Femur (tissue), 1 donor: ENCODE results near the gene LRRK1.
A peak's percentile ranks its signal among the peaks of the same experiment; 100 is the strongest.
"Not testable (repeated sequence)": the region's sequence is repeated elsewhere in the genome, so short reads cannot be mapped to it uniquely, and the experiment has no call there.

Experiments
- DNase-seq: peaks from one replicate; pipeline ENCODE4 v3.0.0-alpha.2; 2017

The LRRK1 gene

DNA sequence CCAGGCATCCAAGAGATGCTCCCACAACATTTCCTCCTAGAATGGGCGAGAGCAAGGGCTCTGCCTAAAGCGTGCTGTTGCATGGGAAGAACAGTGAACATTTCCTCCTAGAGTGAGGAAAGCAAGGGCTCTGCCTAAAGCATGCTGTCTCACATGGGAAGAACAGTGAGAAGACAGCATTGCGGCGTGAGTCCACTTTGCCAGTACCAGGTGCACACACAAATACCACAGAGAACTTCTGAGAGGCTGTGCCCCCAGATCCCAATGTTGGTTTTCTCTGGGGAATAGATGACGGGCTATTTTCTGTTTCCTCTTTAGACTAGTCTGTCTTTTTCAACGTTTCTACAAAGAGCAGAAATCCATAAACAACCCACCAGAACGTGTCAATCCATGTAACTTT, 142.9 kb downstream of the LRRK1 start:
- DNase-seq = peak; percentile 12

- DNase-seq = peak; percentile 11
Measured at GRCh38 chr15:101062471-101063171, 143.5 kb downstream of the LRRK1 start.

DNA sequence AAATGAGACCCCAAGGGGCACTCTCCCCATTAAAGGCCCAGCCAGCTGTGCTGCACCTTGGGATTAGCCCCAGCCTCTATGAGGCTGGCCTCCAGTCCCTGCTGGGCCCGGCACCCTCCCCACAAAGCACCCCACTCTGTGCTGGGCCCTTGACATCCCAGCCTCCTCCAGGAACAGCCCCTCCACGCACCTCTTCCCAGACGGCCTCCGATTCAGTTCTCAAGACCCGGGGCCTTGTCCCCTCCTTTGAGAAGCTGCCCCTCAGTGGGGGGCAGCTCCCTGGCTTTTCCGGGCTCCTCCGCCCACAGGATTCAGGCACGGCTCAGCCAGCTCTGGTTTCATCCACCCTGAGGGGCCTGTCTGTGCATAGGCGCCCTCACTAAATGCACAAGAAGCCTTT, 144.1 kb downstream of the LRRK1 start:
- peak; percentile 17 for DNase-seq

GRCh38 chr15:101063891-101064794, 145.0 kb downstream of the LRRK1 start:
- DNase-seq = peak; percentile 76

GRCh38 chr15:101064795-101065569, 145.8 kb downstream of the LRRK1 start:
- DNase-seq = peak; percentile 18

- peak; percentile 13 for DNase-seq
Measured at GRCh38 chr15:101065570-101066221, 146.5 kb downstream of the LRRK1 start.

DNA sequence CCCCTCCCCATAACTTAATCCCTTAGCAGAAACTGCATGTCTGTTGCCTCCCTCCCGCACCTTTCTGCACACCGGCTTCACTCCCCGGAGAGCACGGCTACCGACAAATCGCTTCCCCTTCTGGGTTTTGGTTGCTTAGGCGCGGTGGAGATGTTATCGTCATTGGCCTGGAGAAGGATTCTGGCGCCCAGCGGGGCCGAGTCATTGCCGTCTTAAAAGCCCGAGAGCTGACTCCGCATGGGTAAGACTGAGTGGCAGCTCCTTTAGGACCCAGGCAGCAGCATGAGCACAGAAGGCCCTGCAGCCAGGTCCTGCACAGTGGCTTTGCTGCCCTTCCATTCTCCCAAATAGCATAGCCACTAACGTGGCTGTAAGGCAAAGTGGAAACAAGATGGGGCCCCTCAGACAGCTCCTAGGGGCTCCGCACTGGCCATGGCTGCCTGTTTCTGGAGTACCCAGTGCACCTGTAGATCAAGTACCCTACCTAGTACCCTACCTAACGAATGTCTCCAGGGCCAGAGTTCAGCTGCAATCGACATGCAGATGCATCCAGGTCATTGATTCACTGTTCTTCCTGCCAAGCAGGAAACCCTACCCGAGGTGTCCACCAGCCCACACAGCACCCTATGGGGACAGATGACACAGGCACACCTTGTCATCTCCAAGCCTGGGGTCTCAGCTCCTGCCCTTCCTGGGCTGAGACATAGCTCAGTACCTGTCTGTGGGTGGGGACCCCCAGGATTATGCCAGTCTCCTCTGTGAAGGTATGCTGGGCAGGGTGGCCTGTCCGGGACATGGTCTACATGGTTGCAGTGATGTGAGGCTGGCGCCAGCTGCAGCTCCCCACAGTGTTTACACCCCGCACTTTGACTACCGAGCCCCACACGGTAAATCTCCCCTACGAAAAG, 147.6 kb downstream of the LRRK1 start:
- DNase-seq = no peak

GRCh38 chr15:101067660-101068522, 148.7 kb downstream of the LRRK1 start:
- no peak for DNase-seq

- no peak for DNase-seq
Measured at GRCh38 chr15:101068523-101068960, 149.4 kb downstream of the LRRK1 start.

DNA sequence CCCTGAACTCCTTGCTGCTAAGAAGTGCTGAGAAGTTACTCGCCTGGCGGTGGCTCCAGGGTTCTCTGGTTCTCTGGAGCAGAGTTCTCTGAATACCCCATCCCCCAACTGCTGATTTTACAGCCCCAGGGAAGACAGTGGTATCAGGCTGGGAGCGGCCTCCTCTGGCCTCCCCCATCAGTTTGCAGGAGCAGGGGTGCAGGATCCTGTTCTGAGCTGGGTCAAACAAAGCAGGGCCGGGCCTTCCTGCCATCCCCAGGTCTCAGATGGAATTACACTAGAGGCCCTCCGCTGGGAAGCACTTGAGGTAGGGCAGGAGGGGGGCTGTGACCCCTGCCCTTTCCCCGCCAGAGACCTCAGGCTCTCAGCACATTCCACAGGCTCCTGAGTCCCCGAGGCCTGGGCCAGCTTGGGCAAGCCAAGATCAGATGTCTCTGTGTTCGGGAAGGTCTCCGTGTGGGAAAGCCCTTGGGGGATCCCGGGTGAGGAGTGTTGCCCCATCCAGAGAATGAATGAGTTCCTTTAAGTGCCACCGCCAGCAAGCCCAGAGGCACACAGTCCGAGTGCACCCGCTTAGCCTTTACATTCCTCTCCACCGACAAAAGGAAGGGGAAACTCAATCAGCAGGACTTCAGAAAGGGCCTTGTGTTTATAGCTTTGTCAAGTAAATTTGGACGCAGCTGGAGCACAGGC, 149.9 kb downstream of the LRRK1 start:
- no peak for DNase-seq

- DNase-seq = no peak
Measured at GRCh38 chr15:101069654-101069973, 150.5 kb downstream of the LRRK1 start.

DNA sequence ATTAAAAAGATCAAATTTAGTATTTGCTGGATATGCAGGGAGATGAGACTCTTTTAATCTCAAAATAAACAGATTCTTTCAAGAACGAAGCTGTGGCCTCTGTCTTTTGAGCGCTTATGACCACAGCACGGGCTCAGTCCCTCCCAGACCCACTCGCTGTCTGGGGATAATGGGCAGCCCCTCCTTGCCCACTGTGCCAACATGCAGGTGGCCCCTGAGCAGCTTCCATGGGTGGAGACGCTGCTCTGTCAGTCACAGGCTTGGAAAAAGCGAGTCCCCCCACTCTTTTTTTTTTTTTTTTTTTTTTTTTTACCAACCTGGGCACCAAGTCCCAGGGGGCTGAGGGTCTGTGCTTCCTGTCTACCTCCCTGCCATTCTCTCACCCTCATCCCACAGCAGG, 150.9 kb downstream of the LRRK1 start:
- no peak for DNase-seq

DNA sequence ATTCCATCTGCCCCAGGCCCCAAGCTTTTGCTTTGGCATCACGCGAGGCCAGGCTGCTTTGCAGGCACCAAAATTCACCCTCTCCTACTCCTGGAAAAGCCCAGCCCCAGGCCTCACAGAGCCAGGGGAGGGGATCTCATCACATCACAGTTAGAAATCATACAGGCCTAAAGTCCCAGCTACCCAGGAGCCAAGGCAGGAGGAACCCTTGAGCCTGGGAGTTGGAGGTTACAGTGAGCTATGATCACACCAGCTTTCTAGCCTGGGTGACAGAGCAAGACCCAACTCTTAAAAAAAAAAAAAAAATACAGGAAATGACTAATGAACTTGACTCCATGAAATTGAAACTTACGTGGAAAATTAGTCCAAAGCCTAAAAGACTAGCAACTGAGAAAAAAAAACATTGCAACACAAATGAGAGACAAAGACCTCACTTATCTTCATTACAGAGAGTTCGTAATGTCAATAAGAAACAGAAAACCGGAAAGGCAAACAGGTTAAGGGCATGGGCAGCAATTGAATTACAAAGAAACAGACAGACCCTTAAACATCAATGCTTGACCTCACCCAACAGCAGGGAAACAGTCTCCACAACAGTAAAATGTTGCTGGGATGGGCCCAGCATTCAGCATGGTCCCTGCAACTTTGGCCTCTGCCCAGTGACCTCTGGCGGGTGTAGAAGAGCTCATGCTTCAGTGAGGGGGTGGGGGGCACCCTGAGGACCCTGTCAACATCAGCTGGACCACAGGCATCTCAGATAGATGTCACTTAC, 151.5 kb downstream of the LRRK1 start:
- DNase-seq = no peak

GRCh38 chr15:101071651-101072050, 152.5 kb downstream of the LRRK1 start:
- no peak for DNase-seq

DNA sequence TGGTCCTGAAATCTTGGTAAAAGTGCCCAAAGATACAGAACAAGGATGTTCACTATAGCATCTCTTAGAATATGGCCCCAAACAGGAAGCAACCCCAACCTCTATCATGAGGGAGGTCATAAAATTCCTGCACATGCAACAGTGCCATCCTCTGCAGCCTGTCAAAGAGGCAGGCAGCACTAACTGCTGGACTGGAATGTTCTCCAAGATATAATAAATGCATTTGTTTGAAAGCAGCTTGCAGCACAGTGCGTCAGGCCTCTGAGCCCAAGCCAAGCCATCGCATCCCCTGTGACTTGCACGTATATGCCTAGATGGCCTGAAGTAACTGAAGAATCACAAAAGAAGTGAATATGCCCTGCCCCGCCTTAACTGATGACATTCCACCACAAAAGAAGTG, 153.1 kb downstream of the LRRK1 start:
- DNase-seq = not testable (repeated sequence)

- DNase-seq = not testable (repeated sequence)
Measured at GRCh38 chr15:101077806-101078668, 158.9 kb downstream of the LRRK1 start.

DNA sequence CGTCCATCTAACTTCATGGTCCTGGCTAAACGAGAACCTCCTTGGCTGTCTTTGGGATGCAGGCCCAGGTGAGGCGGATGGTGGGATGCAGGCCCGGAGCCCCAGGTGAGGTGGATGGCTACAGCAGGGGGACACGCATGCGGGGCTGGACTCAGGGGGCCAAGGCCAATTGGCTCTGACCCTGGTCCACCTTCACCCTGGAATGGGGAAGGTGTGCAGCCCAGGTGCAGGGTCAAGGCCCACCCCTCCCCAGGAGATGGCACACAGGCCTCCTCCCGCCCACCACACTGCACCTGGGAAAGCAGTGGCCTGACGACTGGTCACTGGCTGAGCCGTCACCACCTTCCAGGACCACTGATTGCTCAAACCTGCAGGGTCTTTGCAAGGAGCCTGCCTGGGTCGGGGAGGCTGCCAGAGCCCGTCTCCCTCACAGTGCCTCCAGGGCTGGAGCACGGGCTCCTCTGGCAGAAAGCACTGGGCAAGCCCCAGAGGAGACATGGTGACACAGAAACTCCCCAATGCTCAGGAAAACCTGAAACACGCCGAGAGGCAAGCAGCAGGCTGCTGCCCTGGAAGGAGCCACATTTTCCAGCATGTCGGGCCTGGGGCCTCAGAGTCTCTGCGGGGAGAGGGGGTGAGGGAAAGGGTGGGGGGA, 159.6 kb downstream of the LRRK1 start:
- no peak for DNase-seq

- DNase-seq = no peak
Measured at GRCh38 chr15:101081900-101082299, 162.7 kb downstream of the LRRK1 start.
